HepG2 (cell line): ENCODE measurements around the gene SLC25A45. TPM values are rescaled to one million over a fixed set of nuclear protein-coding genes. Genes with fewer than 3 reads are reported as not detected.

Source experiments
- CHD2 ChIP-seq: IDR thresholded peaks from 2 replicates; pipeline ENCODE4 v1.6.1; 2011; ENCODE audit warnings: low read depth, low read length, improper control_type of control experiment
- HNRNPUL1 ChIP-seq: fragments of 200-400 bp; formaldehyde crosslinking; IDR thresholded peaks from 2 replicates; pipeline ENCODE4 v1.6.1; 2017; ENCODE audit warnings: low read depth, mild to moderate bottlenecking, low read length, moderate library complexity
- RBM22 ChIP-seq: fragments of 200-400 bp; formaldehyde crosslinking; optimal IDR thresholded peaks from 2 replicates; pipeline ENCODE3; 2017; ENCODE audit warnings: mild to moderate bottlenecking, low read length, moderate library complexity
- SRSF9 ChIP-seq: fragments of 200-400 bp; formaldehyde crosslinking; IDR thresholded peaks from 2 replicates; pipeline ENCODE4 v1.6.1; 2018; ENCODE audit warnings: borderline replicate concordance, mild to moderate bottlenecking, low read depth, low read length; ENCODE audit not compliant: insufficient read depth, poor library complexity, severe bottlenecking
- ZNF451 ChIP-seq: sonication (generic); formaldehyde crosslinking; IDR thresholded peaks from 2 replicates; pipeline ENCODE4 v1.5.0; 2020; ENCODE audit warnings: mild to moderate bottlenecking, missing genetic modification reagents
- ZNF646 ChIP-seq: sonication (generic); formaldehyde crosslinking; IDR thresholded peaks from 2 replicates; pipeline ENCODE4 v1.9.0; 2021; ENCODE audit warnings: mild to moderate bottlenecking, missing genetic modification reagents
- polyA plus RNA-seq, 8 experiments: library from polyadenylated mRNA; depleted of rRNA in 3 of 8; stranded (reverse) in 7 of 8; unstranded in 1 of 8; fragments of >200 nt; fragmentation: Illumina TruSeq in 4 of 8; extraction: Trizol in 4 of 8; gene quantifications; 2 replicates each; pipeline versions ENCODE4 v1.2.1 to v1.2.3, GENCODE V29; 2011 to 2016; ENCODE audit warnings: low read depth in 4 of 8, missing spikeins in 1 of 8, mixed read lengths in 1 of 8; ENCODE audit not compliant: insufficient read depth in 1 of 8
- total RNA-seq, 5 experiments: library from RNA; depleted of rRNA; stranded (reverse); fragments of >200 nt; fragmentation: Illumina TruSeq; extraction: Trizol; gene quantifications; 2 replicates each; pipeline ENCODE4 v1.2.3, GENCODE V29; 2016; ENCODE audit warnings: low read depth in 1 of 5
- TF ChIP-seq, protein P1 (sequence below): sonication (generic); formaldehyde crosslinking; IDR thresholded peaks from 2 replicates; pipeline ENCODE4 v1.5.0; 2020; ENCODE audit warnings: missing genetic modification reagents

SLC25A45 gene
- total and polyA plus RNA-seq, 2 of the 13 experiments (the other 11 are each of a cell fraction or from before 2014, with no cell fraction given): 1.2 to 3.4 TPM

- TF ChIP-seq HNRNPUL1 (0 out of 2 replicates have a peak, but pooled peaks have one; percentile 14), ZNF451 (no peak), CHD2 (no peak), ZNF646 (CRISPR knock-in tag) (no peak), RBM22 (peak; percentile 79), SRSF9 (no peak)
- TF ChIP-seq, protein P1, sequence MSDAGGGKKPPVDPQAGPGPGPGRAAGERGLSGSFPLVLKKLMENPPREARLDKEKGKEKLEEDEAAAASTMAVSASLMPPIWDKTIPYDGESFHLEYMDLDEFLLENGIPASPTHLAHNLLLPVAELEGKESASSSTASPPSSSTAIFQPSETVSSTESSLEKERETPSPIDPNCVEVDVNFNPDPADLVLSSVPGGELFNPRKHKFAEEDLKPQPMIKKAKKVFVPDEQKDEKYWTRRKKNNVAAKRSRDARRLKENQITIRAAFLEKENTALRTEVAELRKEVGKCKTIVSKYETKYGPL: no peak
- TF ChIP-seq, all 625 proteins: peak for 14
Measured at GRCh38 chr11:65428578-65429067, 46.2 kb upstream of the SLC25A45 start (continued).
